Activated CD8-positive, alpha-beta memory T cell treated with anti-CD3 and anti-CD28 coated beads for 48 hours (primary cell): Measurements from ENCODE around the gene SPEM3.

Experiments used
- DNase-seq, 3 experiments: peaks; one replicate each; pipeline ENCODE4 v3.0.0-alpha.2; 2020; ENCODE audit warnings: low read depth in 2 of 3, low spot score in 2 of 3

Gene SPEM3

GRCh38 chr17:7403977-7404736 lies 24.5 kb upstream of the SPEM3 start, which contains the start of gene TMEM256:
TMEM256 (minus strand) TSS chr17:7404097; CDS start chr17:7404084, 13 bp downstream.
- peak; percentile 85 to 87 (median 86) for DNase-seq

DNA sequence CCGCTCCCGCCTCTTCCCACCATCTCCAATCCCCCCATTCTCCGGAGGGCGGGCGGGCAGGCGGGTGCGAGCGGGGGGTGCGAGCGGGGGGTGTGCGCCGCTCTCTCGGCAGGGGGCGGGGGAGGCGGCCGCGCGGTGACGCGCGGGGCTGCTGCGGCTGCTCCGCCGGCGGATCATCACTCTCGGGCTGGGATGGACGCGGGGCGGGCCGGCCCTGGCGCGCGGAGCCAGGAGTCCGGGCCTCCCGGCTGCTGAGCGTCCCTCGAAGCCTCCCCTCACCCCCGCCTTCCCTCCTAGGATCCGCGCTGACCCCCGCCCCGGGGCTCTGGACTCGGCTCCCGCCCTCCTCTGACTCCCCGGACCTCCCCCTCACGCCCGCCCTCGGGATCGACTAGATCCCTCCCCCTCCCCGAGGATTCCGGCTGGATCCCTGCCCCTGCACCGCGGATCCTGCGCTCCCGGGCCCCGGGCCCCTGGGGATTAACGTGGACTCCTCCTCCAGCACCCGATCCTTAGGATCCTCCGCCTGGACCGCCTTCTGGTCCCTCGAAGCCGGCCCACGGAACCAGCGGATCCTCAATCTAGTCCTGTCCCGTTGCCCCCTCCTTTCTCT lies 23.8 kb upstream of the SPEM3 start:
- DNase-seq, result peak in 1 of 3 experiments; percentile 38

- no peak for DNase-seq
Measured at GRCh38 chr17:7405350-7406234, 23.1 kb upstream of the SPEM3 start.

GRCh38 chr17:7406235-7406825 lies 22.3 kb upstream of the SPEM3 start:
- DNase-seq, result no peak

DNA sequence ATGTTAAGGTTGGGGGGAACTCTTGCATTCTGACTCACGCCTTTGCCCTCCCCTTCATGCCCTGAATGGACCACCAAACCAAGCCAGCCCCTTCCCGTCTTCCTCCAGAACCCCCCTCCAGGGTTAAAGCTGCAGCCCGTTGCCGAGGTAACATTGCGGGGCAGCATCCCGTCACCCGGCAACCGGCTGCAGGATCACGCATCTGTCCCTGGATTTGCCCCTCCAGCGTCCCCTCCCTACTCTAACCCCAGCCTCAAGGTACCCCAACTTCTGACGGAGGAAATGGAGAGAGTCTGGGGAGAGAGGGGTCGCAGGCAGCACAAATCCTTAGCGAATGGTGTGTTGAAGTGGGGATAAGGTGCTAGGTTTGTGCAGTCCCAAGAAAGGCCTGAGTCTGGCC lies 21.6 kb upstream of the SPEM3 start:
- no peak for DNase-seq

DNA sequence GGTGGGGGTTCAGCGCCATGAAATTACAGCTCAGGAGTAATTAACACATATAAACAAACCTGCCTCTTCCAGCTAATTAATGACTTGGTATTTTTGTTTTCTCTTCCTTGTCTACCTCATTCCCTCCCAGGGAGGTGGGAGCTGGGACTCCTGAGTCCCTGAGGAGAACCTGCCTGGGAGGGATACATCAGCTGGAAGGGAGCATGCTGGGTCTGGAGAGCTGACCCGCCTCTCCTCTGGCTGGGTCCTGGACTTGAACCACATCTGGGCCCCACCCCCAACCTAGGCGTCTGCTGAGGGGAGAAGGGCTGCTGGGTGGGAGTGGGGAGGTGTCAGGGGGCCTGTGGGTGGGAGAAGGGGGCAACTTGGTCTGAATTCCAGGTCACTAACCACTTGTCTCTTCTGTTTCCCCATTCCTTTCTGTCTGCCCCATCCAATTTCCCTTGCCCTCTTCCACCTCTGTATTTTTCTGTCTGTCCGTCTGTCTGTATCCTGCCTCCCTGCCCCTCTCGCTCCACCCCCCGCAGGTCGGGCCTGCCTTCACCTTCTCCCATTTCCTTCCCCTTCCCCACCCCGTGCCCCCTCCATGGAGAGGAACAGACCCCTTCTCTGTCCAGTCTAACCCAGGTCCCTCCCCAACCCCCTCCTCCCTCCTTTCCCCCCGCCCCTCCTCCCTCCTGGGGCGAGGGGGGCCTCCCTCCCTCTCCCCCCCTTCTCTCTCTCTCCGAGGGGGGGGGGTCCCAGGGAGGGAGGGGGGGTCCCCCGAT lies 21.0 kb upstream of the SPEM3 start, which contains the start of gene NLGN2:
TSS of gene NLGN2 (plus strand) at position 361 of the 767 bp plus-strand sequence. CDS start 411 bp downstream, outside the sequence.
- DNase-seq, result no peak

- DNase-seq, result no peak
Measured at GRCh38 chr17:7408252-7408727, 20.4 kb upstream of the SPEM3 start.

- no peak for DNase-seq
Measured at GRCh38 chr17:7408863-7409262, 19.8 kb upstream of the SPEM3 start.

GRCh38 chr17:7409716-7410115 lies 18.9 kb upstream of the SPEM3 start:
- no peak for DNase-seq

- no peak for DNase-seq
Measured at GRCh38 chr17:7410634-7411426, 17.8 kb upstream of the SPEM3 start.

GRCh38 chr17:7411427-7411750 lies 17.3 kb upstream of the SPEM3 start:
- no peak for DNase-seq

DNA sequence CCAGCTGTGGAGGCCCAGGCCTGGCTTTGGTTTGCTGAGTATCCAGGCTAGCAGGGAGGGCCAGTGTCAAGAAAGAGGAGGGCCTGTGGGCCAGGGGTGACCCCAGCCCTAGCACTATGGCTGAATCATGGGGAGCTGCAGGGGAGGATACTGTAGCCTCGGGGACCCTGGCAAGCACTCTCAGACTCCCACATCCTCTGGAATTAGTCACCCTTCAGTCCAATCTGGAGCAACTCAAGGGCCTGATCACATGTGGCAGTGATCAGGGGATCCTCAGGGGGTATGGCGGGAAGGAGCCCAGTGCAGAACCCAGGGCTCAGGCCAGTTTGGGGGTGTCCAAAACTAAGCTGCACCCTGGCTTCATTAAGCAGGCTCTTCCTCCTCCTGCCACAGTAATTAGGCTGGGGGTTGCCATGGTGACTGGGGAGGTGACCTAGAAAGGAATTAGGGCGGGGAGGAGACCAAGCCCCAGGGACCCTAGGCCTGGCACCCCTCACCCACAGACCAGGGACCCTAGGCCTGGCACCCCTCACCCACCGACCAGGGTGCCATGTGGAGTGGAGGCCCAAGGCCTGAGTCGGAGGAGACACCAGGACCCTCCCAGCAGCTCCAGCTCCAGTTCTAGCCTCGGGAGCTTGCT lies 15.2 kb upstream of the SPEM3 start:
- DNase-seq, result no peak

DNA sequence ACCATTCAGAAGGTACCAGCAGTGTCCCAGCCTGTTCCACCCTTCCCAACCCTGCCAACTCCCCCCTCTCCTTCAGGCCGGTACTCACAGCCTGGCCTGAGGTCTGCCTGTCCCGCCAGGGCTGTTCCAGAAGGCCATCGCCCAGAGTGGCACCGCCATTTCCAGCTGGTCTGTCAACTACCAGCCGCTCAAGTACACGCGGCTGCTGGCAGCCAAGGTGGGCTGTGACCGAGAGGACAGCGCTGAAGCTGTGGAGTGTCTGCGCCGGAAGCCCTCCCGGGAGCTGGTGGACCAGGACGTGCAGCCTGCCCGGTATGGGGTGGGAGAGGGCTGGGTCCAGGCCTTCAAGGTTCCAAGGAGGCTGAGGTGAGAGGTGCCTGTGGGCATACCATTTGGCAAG lies 13.8 kb upstream of the SPEM3 start:
- no peak for DNase-seq

DNA sequence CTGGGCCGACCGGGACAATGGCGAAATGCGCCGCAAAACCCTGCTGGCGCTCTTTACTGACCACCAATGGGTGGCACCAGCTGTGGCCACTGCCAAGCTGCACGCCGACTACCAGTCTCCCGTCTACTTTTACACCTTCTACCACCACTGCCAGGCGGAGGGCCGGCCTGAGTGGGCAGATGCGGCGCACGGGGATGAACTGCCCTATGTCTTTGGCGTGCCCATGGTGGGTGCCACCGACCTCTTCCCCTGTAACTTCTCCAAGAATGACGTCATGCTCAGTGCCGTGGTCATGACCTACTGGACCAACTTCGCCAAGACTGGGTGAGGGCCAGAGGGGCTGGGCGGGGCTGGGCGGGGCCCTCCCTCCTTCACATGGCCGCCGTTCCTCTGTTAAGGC lies 12.9 kb upstream of the SPEM3 start:
- no peak for DNase-seq

DNA sequence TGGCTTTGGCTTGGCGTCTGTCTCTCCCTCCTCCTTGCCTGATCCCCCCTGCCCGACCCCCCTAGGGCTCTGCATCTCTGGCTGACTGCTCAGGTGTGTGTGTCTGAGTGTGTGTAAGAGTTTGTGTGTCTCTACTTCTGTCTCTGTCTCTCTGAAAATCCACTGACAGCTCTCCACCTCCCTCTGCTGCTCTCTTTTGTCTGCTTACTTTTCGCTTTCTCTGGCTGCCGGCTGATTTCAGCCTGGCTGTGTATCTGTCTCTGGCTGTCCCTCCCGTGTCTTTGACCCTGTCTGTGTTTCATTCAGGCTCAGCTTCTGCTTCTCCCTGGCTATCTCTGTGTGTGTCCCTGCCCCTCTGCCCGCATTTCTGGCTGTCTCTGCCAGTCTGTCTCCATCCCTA lies 12.3 kb upstream of the SPEM3 start:
- no peak for DNase-seq

DNA sequence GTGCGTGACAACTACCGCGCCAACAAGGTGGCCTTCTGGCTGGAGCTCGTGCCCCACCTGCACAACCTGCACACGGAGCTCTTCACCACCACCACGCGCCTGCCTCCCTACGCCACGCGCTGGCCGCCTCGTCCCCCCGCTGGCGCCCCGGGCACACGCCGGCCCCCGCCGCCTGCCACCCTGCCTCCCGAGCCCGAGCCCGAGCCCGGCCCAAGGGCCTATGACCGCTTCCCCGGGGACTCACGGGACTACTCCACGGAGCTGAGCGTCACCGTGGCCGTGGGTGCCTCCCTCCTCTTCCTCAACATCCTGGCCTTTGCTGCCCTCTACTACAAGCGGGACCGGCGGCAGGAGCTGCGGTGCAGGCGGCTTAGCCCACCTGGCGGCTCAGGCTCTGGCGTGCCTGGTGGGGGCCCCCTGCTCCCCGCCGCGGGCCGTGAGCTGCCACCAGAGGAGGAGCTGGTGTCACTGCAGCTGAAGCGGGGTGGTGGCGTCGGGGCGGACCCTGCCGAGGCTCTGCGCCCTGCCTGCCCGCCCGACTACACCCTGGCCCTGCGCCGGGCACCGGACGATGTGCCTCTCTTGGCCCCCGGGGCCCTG lies 11.5 kb upstream of the SPEM3 start:
- DNase-seq, result no peak

GRCh38 chr17:7418472-7419152 lies 10.0 kb upstream of the SPEM3 start:
- no peak for DNase-seq
